Measurements from ENCODE around the gene MALL.
"Not testable (repeated sequence)": the region's sequence is repeated elsewhere in the genome, so short reads cannot be mapped to it uniquely, and the experiment has no call there.

The MALL gene

DNA sequence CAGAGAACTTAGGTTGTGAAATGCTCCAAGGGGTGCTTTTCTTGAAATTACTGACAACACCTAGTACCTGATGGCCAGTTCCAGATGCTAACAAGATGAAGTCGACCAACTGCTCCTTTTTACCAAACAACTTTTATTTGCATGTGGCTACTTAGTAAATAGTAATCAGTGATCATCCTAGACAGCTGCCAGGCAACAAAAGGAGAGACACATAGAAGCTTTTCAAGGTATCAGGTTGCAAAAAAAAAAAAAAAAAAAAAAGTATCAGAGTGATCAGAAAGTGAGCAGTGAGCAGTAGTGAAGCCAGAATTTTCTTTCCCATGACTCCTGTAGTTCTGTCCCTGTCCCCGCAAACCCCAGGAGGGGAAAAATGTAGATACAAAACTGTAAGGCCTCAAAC lies 31.9 kb downstream of the MALL start:
- DNase-seq (ENCODE audit: low read depth); H3K4me3 ChIP-seq (ENCODE audit: low read depth, low read length): not testable (repeated sequence)

GRCh38 chr2:110083162-110083561 lies 32.5 kb downstream of the MALL start:
- not testable (repeated sequence) for DNase-seq (ENCODE audit: low read depth); H3K4me3 ChIP-seq (ENCODE audit: low read depth, low read length)

DNA sequence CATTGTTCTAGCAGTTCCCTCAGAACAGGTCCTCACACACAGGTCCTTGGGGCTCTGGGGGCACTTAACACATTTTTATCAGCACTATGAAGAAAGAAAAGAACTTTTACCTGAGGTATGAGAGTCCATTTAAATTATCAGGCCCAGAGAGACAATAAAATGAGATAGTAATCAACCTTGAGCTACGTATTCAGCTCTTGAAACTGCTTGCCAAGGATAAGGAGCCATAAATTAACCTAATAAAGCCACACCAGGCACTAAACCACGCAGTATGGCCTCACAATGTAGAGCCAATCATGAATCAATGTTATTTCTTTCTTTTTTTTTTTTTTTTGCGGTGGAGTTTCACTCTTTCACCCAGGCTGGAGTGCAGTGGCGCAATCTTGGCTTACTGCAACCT lies 37.5 kb downstream of the MALL start:
- not testable (repeated sequence) for DNase-seq (ENCODE audit: low read depth); H3K4me3 ChIP-seq (ENCODE audit: low read depth, low read length)

DNA sequence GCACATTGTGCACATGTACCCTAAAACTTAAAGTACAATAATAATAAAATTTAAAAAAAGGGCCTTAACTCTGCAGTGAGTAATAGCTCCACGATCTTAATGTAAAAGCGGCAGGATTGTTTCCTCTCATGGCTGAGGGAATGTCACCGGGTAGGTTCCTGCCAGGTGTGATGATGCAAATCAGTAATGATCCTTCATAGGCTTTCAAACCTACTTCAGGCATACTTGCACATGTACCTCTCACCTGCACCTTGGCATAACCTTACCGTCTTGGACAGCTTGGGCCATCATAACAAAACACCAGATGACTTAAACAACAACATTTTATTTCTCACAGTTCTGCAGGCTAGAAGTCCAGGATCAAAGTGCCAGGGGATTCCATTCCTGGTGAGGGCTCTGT lies 39.7 kb downstream of the MALL start:
- DNase-seq (ENCODE audit: low read depth); H3K4me3 ChIP-seq (ENCODE audit: low read depth, low read length): not testable (repeated sequence)

GRCh38 chr2:110069869-110070268 lies 45.8 kb downstream of the MALL start:
- H3K4me3 ChIP-seq (ENCODE audit: low read depth, low read length); DNase-seq (ENCODE audit: low read depth): not testable (repeated sequence)

DNA sequence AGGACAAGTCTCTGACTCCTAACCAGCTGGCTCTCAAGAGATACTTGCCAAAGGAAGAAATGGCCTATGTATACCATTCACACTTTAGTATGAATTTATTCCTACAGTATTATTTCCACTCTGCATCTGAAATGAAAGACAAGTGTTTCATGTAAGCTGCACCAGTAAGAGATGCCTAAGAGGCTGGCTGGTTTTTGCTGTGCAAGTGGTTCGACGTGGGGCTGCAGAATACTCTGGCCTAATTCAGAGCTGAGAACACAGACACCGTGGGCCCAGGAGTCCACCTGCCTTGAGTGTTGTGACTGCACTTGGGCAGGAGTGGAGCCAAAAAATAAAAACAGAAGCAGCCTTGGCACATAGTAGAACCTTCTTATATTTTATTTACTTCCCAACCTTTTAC lies 47.5 kb downstream of the MALL start:
- not testable (repeated sequence) for H3K4me3 ChIP-seq (ENCODE audit: low read depth, low read length); DNase-seq (ENCODE audit: low read depth)

DNA sequence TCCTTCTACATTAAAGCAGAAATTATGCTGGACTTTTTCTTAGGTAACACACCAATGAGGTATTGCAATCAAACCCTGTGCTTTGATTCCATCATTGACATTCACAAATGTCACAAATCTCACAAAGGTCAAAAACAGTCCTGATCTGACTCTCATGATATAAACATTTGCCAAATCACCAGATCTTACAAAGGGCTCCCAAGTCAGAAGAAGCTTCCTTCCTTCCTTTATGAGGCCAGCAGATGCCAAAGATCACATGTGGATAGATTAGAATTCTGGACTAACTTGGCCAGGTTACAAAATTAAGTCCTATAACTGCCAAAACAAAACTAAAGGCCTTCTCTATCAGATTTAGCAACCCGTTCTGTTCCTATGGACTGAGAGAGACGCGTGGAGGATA lies 53.3 kb downstream of the MALL start:
- H3K4me3 ChIP-seq (ENCODE audit: low read depth, low read length), result not testable (repeated sequence)

GRCh38 chr2:110060550-110060949 lies 55.1 kb downstream of the MALL start:
- H3K4me3 ChIP-seq (ENCODE audit: low read depth, low read length); DNase-seq (ENCODE audit: low read depth): not testable (repeated sequence)

More for the DNA sequence above, 53.3 kb downstream of the MALL start:
- not testable (repeated sequence) for DNase-seq (ENCODE audit: low read depth)

GRCh38 chr2:110059694-110060358 lies 55.8 kb downstream of the MALL start:
- DNase-seq (ENCODE audit: low read depth); H3K4me3 ChIP-seq (ENCODE audit: low read depth, low read length): not testable (repeated sequence)

GRCh38 chr2:110059009-110059693 lies 56.5 kb downstream of the MALL start:
- H3K4me3 ChIP-seq (ENCODE audit: low read depth, low read length); DNase-seq (ENCODE audit: low read depth): not testable (repeated sequence)

- H3K4me3 ChIP-seq (ENCODE audit: low read depth, low read length), result not testable (repeated sequence)
Measured at GRCh38 chr2:110058034-110058433, 57.6 kb downstream of the MALL start.

GRCh38 chr2:110055819-110056408 lies 59.7 kb downstream of the MALL start:
- not testable (repeated sequence) for H3K4me3 ChIP-seq (ENCODE audit: low read depth, low read length); DNase-seq (ENCODE audit: low read depth)

More at GRCh38 chr2:110058034-110058433, 57.6 kb downstream of the MALL start:
- DNase-seq (ENCODE audit: low read depth), result not testable (repeated sequence)

- not testable (repeated sequence) for H3K4me3 ChIP-seq (ENCODE audit: low read depth, low read length)
- peak; percentile 65 for DNase-seq (ENCODE audit: low read depth)
Measured at GRCh38 chr2:110054521-110055407, 60.9 kb downstream of the MALL start.

- H3K4me3 ChIP-seq (ENCODE audit: low read depth, low read length); DNase-seq (ENCODE audit: low read depth): not testable (repeated sequence)
Measured at GRCh38 chr2:110053688-110054087, 61.9 kb downstream of the MALL start.

GRCh38 chr2:110052166-110052565 lies 63.5 kb downstream of the MALL start:
- not testable (repeated sequence) for H3K4me3 ChIP-seq (ENCODE audit: low read depth, low read length); DNase-seq (ENCODE audit: low read depth)

- DNase-seq (ENCODE audit: low read depth), result not testable (repeated sequence)
Measured at GRCh38 chr2:110050222-110050621, 65.4 kb downstream of the MALL start.

DNA sequence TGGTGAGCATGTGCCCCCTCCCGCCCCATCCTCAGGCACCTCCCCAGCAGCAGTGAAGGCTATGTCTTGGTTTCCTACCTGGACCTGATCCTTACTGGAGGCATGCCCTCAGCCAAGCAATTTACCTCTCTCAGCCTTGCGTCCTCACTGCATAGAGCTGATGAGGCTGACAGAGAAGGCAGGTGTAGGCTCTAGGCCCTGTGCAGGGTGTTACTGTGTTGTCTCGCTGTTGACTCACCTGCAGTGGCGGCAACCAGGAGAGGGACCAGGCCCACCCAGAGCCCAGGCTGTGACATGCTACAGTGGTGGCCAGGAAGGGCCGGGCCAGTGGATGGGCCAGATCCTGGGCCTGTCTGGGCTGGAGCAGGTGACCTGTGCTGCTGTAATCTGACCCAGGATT lies 65.9 kb downstream of the MALL start:
- H3K4me3 ChIP-seq (ENCODE audit: low read depth, low read length); DNase-seq (ENCODE audit: low read depth): not testable (repeated sequence)

More at GRCh38 chr2:110050222-110050621, 65.4 kb downstream of the MALL start:
- H3K4me3 ChIP-seq (ENCODE audit: low read depth, low read length), result not testable (repeated sequence)

DNA sequence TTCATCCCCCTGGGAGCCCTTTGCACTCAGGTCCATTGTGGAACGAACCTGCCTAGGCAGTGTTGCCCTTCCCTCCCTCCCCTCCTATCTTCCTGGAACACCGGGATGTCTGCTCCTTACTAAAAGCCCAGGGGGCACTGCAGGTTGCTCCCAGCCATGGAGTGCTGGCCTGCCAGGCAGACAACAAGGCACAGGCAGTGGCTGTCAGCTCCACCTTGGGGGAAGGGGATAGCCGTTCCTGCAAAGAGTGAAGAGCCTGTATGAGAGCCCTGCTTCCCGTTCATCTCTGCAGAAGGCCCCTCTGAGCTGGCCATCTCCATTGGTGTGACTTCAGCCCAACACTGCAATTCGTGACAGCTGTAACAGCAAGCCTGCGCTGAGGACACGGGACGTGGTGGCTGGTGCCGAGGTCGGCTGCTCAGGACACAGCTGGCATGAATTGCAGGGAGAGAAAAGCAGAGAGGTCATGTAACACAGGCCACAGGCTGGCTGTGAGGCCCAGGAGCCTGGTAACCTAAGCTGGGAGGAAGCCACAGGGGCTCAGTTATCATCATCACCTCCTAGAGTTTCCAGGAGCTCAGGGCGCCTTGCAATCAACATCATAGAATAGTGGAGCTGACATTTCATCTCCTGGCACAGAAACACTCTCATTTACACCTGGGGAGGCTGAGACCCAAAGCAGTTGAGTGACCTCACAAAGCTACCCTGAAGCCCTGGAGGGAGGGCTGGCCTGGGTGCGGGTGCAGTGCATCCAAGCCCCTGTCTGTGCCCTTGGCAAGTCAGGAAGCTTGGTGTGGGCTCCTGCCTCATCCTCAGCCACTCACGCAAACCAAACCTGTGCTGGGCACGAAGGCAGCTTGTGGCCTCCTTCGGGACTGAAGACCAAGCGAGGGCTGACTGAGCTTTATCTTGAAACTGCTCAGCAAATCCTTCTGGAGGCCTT lies 67.1 kb downstream of the MALL start:
- H3K4me3 ChIP-seq (ENCODE audit: low read depth, low read length); DNase-seq (ENCODE audit: low read depth): not testable (repeated sequence)
